Uterus (tissue), 2 donors: ENCODE data around the gene MAP3K5.

Source experiments
- POLR2A ChIP-seq, 2 donors: fragments of 450-650 bp; IDR thresholded peaks; one replicate each; pipeline ENCODE4 v1.6.1; 2016; ENCODE audit warnings: antibody characterized with exemption in 2 of 2, mild to moderate bottlenecking in 1 of 2, moderate library complexity in 1 of 2
- TF ChIP-seq, protein P1 (sequence below), 4 experiments: fragments of 200-600 bp in 2 of 4; fragments of 450-650 bp in 2 of 4; sonication (generic) in 2 of 4; IDR thresholded peaks; one replicate each; pipeline ENCODE4 v1.5.1; 2016 to 2019; ENCODE audit warnings: antibody characterized with exemption in 4 of 4, mild to moderate bottlenecking in 2 of 4, moderate library complexity in 1 of 4

DNA sequence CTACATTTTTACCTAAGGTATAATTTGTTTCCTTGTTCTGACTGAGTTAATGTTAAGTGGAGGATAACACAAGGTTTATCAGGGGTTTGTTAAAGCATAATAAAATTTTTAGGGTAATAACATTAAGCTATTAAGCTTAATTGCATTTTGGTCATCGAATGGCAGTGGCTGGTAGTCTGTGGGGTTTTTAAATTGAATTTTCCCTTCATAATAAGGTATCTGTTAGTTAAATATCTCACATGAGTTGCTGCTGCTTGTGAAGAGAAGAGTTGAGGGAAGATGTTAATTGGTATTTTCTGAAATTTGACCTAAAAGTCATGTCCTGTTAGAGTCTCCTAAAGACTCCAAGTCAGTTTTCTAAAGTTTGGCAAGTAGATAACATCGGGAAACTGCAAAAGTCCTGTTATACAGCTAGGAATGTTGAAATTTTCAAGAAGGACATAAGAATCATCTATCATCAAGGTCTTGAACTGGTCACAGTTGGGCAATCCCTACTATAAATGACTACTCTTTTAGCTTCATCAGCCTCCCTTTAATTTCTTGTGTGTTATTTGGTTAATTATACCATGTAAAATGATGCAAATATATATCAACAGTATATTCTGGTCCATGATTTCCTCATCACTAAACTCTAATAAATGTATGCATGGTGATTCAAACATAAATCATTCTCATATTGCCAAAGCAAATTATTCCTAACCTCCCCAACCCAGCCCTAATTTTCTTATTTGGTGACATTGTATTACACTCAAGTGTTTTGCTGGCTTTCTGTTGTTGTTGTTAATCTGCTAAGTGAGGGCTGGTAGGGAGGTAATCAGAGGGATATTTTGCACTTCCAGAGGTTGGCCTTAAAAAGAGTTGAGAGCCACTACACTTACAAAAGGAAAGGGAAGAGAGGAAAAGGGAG is 64.0 kb downstream of the MAP3K5 start:
- TF ChIP-seq, protein P1, sequence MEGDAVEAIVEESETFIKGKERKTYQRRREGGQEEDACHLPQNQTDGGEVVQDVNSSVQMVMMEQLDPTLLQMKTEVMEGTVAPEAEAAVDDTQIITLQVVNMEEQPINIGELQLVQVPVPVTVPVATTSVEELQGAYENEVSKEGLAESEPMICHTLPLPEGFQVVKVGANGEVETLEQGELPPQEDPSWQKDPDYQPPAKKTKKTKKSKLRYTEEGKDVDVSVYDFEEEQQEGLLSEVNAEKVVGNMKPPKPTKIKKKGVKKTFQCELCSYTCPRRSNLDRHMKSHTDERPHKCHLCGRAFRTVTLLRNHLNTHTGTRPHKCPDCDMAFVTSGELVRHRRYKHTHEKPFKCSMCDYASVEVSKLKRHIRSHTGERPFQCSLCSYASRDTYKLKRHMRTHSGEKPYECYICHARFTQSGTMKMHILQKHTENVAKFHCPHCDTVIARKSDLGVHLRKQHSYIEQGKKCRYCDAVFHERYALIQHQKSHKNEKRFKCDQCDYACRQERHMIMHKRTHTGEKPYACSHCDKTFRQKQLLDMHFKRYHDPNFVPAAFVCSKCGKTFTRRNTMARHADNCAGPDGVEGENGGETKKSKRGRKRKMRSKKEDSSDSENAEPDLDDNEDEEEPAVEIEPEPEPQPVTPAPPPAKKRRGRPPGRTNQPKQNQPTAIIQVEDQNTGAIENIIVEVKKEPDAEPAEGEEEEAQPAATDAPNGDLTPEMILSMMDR (IDR thresholded peaks at IDR 0.05), result no peak
- TF ChIP-seq POLR2A (IDR thresholded peaks at IDR 0.05), result no peak
